Transverse colon (tissue), 4 donors: ENCODE measurements around the gene SLC16A12. TPM values are rescaled to one million over a fixed set of nuclear protein-coding genes. Genes with fewer than 3 reads are reported as not detected.

ENCODE experiments used
- DNase-seq: peaks from one replicate; pipeline ENCODE4 v3.0.0-alpha.2; 2019
- H3K27ac ChIP-seq, 4 donors: fragments of 200-600 bp; sonication (generic); 2 replicates each; pipeline ENCODE4 v1.5.1; 2016 to 2018; ENCODE audit warnings: inconsistent platforms in 4 of 4
- H3K27me3 ChIP-seq: fragments of 200-600 bp; sonication (generic); 2 replicates; pipeline ENCODE4 v1.5.1; 2017; ENCODE audit warnings: inconsistent platforms
- H3K36me3 ChIP-seq, 4 donors: fragments of 200-600 bp; sonication (generic); 2 replicates each; pipeline ENCODE4 v1.5.1; 2017 to 2019; ENCODE audit warnings: inconsistent platforms in 4 of 4
- H3K4me1 ChIP-seq, 4 donors: fragments of 200-600 bp; sonication (generic); 2 replicates each; pipeline ENCODE4 v1.5.1; 2017 to 2020; ENCODE audit warnings: inconsistent platforms in 4 of 4
- H3K4me3 ChIP-seq, 4 donors: fragments of 200-600 bp; sonication (generic); 1 replicate in 1 of 4; 2 replicates in 3 of 4; pipeline versions ENCODE4 v1.5.1 to v1.6.1; 2017 to 2019; ENCODE audit warnings: inconsistent platforms in 4 of 4
- H3K9me3 ChIP-seq, 2 donors: fragments of 200-600 bp; sonication (generic); 2 replicates each; pipeline ENCODE4 v1.5.1; 2017 to 2019; ENCODE audit warnings: inconsistent platforms in 2 of 2
- EP300 ChIP-seq: sonication (generic); formaldehyde crosslinking; IDR thresholded peaks from one replicate; pipeline ENCODE4 v1.6.1; 2017; ENCODE audit warnings: antibody characterized with exemption, low read depth
- POLR2A ChIP-seq: fragments of 450-650 bp; IDR thresholded peaks from one replicate; pipeline ENCODE4 v1.6.1; 2016; ENCODE audit warnings: antibody characterized with exemption, mild to moderate bottlenecking, moderate library complexity
- POLR2AphosphoS5 ChIP-seq, 3 donors: sonication (generic); formaldehyde crosslinking; IDR thresholded peaks; one replicate each; pipeline ENCODE4 v1.6.1; 2016; ENCODE audit warnings: antibody characterized with exemption in 3 of 3
- WGBS, 2 donors: methylation state at CpG; one replicate each; pipeline ENCODE4 v1.1.5; 2018; ENCODE audit warnings: low coverage in 1 of 2; 5-methylcytosine and 5-hydroxymethylcytosine counted together
- in situ Hi-C, 4 donors: fragments of 200-750 bp; cut with MboI; loops; one replicate each; pipeline versions ENCODE4 v1.15.0 to v1.15.1; 2017; ENCODE audit warnings: low sequenced_read_pairs in 3 of 4, low pct_ligation_motif_present in 1 of 4, low pct_unique_long_range_greater_than_20kb in 1 of 4
- intact Hi-C: fragments of 100-400 bp; cut with DNase I; formaldehyde crosslinking; loops from one replicate; pipeline ENCODE4 v1.15.1; 2023; ENCODE audit warnings: low total_unique reads
- total RNA-seq, 4 donors: library from RNA; depleted of rRNA; stranded (reverse); fragments of >200 nt; gene quantifications; one replicate each; pipeline ENCODE4 v1.1.0, GENCODE V29; 2016
- TF ChIP-seq, protein P1 (sequence below), 5 experiments: fragments of 200-600 bp in 3 of 5; fragments of 450-650 bp in 2 of 5; sonication (generic) in 3 of 5; IDR thresholded peaks; 1 replicate in 2 of 5; 2 replicates in 3 of 5; pipeline ENCODE4 v1.5.1; 2016 to 2017; ENCODE audit warnings: antibody characterized with exemption in 5 of 5, inconsistent platforms in 3 of 5, mild to moderate bottlenecking in 2 of 5, moderate library complexity in 1 of 5

Gene SLC16A12
- total RNA-seq, 4 donors from 2014 or later = 0.27 to 7.6 (median 0.48) TPM; not detected in 1

- Histone ChIP-seq H3K27ac (no peak overlapping the region), H3K27me3 (no peaks in the 10 kb centered on the region), H3K4me1 (no peaks in the 10 kb centered on the region), H3K36me3 (no peaks in the 10 kb centered on the region), H3K9me3 (no peaks in the 10 kb centered on the region), H3K4me3 (no peak overlapping the region)
- intact Hi-C loops = loop anchor here (10.0 kb wide), 1 partner anchor 551 kb away; no protein-coding TSS in a partner anchor
- in situ Hi-C loops = no loop called here
- DNase-seq = no peak
- TF ChIP-seq POLR2AphosphoS5 (IDR thresholded peaks at IDR 0.05) (no peak), POLR2A (no peak), EP300 (no peak)
- TF ChIP-seq, protein P1, sequence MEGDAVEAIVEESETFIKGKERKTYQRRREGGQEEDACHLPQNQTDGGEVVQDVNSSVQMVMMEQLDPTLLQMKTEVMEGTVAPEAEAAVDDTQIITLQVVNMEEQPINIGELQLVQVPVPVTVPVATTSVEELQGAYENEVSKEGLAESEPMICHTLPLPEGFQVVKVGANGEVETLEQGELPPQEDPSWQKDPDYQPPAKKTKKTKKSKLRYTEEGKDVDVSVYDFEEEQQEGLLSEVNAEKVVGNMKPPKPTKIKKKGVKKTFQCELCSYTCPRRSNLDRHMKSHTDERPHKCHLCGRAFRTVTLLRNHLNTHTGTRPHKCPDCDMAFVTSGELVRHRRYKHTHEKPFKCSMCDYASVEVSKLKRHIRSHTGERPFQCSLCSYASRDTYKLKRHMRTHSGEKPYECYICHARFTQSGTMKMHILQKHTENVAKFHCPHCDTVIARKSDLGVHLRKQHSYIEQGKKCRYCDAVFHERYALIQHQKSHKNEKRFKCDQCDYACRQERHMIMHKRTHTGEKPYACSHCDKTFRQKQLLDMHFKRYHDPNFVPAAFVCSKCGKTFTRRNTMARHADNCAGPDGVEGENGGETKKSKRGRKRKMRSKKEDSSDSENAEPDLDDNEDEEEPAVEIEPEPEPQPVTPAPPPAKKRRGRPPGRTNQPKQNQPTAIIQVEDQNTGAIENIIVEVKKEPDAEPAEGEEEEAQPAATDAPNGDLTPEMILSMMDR (IDR thresholded peaks at IDR 0.05) = no peak
- 86 to 88% methylated on average over 3 of the region's 3 CpGs for WGBS, 2 donors
Observed at GRCh38 chr10:89576022-89576421, 40.6 kb upstream of the SLC16A12 start.

DNA sequence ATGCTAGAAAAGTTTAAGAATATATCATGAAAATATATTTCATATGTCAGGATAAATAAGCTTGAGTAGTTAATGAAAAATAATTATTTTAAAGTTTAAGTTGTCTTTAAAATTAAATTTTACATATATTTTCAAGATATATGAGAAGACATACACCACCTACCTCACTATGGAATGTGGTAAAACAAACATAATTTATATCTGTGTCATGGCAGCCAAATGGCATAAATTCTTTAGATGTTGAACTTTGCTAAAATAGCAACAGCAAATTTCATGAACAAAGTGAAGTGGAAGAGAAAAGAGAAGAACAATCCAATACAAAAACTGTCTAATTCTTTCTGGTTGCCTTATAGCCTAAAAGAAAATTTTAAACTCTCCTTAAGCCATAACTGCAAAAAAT, 39.6 kb upstream of the SLC16A12 start:
- Histone ChIP-seq H3K4me1 (no peaks in the 10 kb centered on the region), H3K27me3 (no peaks in the 10 kb centered on the region), H3K4me3 (no peak overlapping the region), H3K36me3 (no peaks in the 10 kb centered on the region), H3K9me3 (no peaks in the 10 kb centered on the region), H3K27ac (no peak overlapping the region)
- intact Hi-C loops = loop anchor here (10.0 kb wide), 1 partner anchor 550 kb away; no protein-coding TSS in a partner anchor
- TF ChIP-seq POLR2A (no peak), POLR2AphosphoS5 (IDR thresholded peaks at IDR 0.05) (no peak), EP300 (no peak)
- TF ChIP-seq, protein P1 (IDR thresholded peaks at IDR 0.05) = no peak
- DNase-seq = no peak
- in situ Hi-C loops = no loop called here

DNA sequence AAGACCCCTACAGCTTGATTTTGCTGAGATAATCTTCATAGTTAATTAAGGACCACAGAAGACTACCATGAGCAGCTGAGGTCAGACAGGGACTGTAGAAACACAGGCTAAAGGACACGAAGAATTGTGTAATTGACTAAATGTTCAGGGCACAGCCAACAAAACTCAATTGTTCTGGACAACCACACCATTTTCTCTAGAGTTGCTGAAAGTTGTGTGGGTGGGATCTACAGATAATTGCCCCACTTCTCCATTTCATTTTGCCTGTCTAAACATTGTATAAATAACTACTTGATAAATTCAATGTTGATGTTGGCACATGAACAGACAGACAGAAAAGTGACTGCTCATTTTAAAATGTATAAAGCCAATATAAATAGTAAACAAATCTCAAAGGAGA, 39.0 kb upstream of the SLC16A12 start:
- 43 to 80% methylated on average over 1 of the region's 1 CpG for WGBS, 2 donors
- H3K4me1 ChIP-seq = no peaks in the 10 kb centered on the region
- no peak overlapping the region for H3K4me3 ChIP-seq
- intact Hi-C loops = loop anchor here (10.0 kb wide), 1 partner anchor 550 kb away; no protein-coding TSS in a partner anchor
- no peaks in the 10 kb centered on the region for H3K9me3 ChIP-seq
- H3K27ac ChIP-seq = no peak overlapping the region
- no peaks in the 10 kb centered on the region for H3K36me3 ChIP-seq
- in situ Hi-C loops = no loop called here
- no peaks in the 10 kb centered on the region for H3K27me3 ChIP-seq
- no peak for DNase-seq
- TF ChIP-seq, protein P1 (IDR thresholded peaks at IDR 0.05) = no peak
- TF ChIP-seq EP300 = no peak
- no peak for TF ChIP-seq POLR2A
- TF ChIP-seq POLR2AphosphoS5 (IDR thresholded peaks at IDR 0.05) = no peak

DNA sequence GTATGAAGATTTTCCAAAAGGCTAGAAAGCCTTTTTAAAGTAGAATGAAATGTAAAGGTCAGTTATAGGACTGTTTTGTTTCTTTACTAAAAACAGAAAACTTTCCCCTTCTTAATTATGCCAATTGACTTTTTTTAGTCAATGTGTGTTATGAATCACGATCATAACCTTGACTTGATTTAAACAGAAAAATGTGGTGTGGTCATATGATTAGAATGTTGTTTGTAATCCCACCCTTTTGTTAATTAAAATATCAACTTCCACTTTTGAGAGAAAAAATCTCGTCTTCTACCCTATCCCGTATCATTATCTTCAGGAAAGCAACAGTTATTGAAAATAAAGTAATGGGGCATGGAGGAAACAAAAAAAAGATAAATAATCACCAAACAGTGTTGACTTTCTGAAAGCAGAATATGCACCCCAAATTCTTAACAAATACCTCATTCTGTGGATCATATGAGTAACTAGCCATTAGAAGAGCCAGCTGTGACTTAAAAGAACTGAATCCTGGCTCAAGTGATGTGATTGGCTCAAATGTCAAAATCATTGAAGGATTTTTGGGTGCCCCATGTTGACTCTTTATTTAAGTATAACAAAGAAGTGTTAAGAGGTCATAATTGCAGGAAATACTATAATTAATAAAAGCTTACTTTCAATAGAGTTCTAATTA, 32.3 kb upstream of the SLC16A12 start:
- intact Hi-C loops (no loop called here), in situ Hi-C loops (loop anchor here in 1 of 4 donors (5.0 kb wide), 1 partner anchor 310 kb away; no protein-coding TSS in a partner anchor)
- no peaks in the 10 kb centered on the region for H3K9me3 ChIP-seq
- no peaks in the 10 kb centered on the region for H3K4me1 ChIP-seq
- H3K4me3 ChIP-seq = no peak overlapping the region
- no peak for TF ChIP-seq EP300
- no peak for TF ChIP-seq POLR2A
- TF ChIP-seq, protein P1 (IDR thresholded peaks at IDR 0.05) = no peak
- no peak for TF ChIP-seq POLR2AphosphoS5 (IDR thresholded peaks at IDR 0.05)
- H3K27ac ChIP-seq = no peak overlapping the region
- no peak for DNase-seq
- no peaks in the 10 kb centered on the region for H3K27me3 ChIP-seq
- H3K36me3 ChIP-seq = no peaks in the 10 kb centered on the region
- 53 to 60% methylated on average over 3 of the region's 3 CpGs for WGBS, 2 donors
